ENCODE measurements around the gene ADRB2. TPM values are rescaled to one million over a fixed set of nuclear protein-coding genes. Genes with fewer than 3 reads are reported as not detected.

ADRB2 gene
- total and polyA plus RNA-seq, 4 donors = 1.2 to 7.6 (median 3.8) TPM

DNA sequence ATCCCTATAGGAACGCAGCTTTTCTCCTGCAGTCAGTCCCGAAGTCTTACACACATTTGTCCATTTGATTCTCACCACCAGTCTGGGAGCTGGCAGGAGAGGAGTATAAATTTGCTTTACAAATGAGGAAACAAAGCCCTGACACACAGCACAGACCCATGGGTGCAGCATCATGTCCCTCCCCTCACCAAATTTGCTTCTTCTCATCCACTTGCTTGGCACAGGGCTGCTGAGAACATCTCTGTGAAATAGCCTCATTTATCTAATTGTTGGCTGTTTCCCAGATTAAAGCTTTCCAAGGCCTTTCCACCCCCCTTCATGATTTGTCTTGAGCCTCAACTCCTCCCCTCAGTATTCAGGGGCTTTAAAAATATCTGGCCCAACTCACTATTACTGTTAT, 11.3 kb upstream of the ADRB2 start:
- Histone ChIP-seq H3K27me3 (ENCODE audit: control insufficient read depth in 4 of 4, insufficient read depth in 4 of 4, low read length in 3 of 4) (no peaks in the 10 kb centered on the region), H3K36me3 (ENCODE audit: control insufficient read depth in 4 of 4, insufficient read depth in 3 of 4, low read depth in 1 of 4, low read length in 3 of 4) (no peaks in the 10 kb centered on the region), H3K9ac (ENCODE audit: low read depth in 1 of 2, low read length in 2 of 2) (no peak overlapping the region), H3K27ac (ENCODE audit: low read depth in 1 of 2, low read length in 2 of 2) (no peak overlapping the region), H3K9me3 (ENCODE audit: control insufficient read depth in 4 of 4, low read length in 3 of 4) (no peaks in the 10 kb centered on the region), H3K4me3 (ENCODE audit: low read depth in 1 of 3, low read length in 3 of 3) (no peak overlapping the region), H3K4me1 (ENCODE audit: control insufficient read depth in 4 of 4, insufficient read depth in 4 of 4, low read length in 3 of 4) (peaks cover 0 to 2% (median under 1%) of the 10 kb centered on the region in 4 donors)
- 94% methylated on average over 2 of the region's 2 CpGs for WGBS
- no peak for TF ChIP-seq EGR1 (IDR thresholded peaks at IDR 0.05; ENCODE audit: low read depth in 2 of 2)
- TF ChIP-seq RXRA (IDR thresholded peaks at IDR 0.05) = no peak
- no peak for TF ChIP-seq YY1 (IDR thresholded peaks at IDR 0.05)
- no peak for TF ChIP-seq JUND (IDR thresholded peaks at IDR 0.05)
- TF ChIP-seq HNF4G (IDR thresholded peaks at IDR 0.05) = no peak
- TF ChIP-seq SP1 (IDR thresholded peaks at IDR 0.05) = no peak
- no peak for TF ChIP-seq FOXA2 (IDR thresholded peaks at IDR 0.05)
- no peak for TF ChIP-seq TAF1 (conservative IDR thresholded peaks at IDR 0.05)
- TF ChIP-seq REST (IDR thresholded peaks at IDR 0.05) = no peak
- TF ChIP-seq NR2F2 (IDR thresholded peaks at IDR 0.05) = no peak
- no peak for TF ChIP-seq GABPA (IDR thresholded peaks at IDR 0.05 in 1 of 2, conservative IDR thresholded peaks at IDR 0.05 in 1 of 2)
- TF ChIP-seq, protein P1, sequence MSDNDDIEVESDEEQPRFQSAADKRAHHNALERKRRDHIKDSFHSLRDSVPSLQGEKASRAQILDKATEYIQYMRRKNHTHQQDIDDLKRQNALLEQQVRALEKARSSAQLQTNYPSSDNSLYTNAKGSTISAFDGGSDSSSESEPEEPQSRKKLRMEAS (IDR thresholded peaks at IDR 0.05) = no peak
- TF ChIP-seq, protein P2, sequence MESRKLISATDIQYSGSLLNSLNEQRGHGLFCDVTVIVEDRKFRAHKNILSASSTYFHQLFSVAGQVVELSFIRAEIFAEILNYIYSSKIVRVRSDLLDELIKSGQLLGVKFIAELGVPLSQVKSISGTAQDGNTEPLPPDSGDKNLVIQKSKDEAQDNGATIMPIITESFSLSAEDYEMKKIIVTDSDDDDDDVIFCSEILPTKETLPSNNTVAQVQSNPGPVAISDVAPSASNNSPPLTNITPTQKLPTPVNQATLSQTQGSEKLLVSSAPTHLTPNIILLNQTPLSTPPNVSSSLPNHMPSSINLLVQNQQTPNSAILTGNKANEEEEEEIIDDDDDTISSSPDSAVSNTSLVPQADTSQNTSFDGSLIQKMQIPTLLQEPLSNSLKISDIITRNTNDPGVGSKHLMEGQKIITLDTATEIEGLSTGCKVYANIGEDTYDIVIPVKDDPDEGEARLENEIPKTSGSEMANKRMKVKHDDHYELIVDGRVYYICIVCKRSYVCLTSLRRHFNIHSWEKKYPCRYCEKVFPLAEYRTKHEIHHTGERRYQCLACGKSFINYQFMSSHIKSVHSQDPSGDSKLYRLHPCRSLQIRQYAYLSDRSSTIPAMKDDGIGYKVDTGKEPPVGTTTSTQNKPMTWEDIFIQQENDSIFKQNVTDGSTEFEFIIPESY (IDR thresholded peaks at IDR 0.05) = no peak
- no peak for TF ChIP-seq ATF3 (IDR thresholded peaks at IDR 0.05)
- DNase-seq (ENCODE audit: low spot score) = no peak

DNA sequence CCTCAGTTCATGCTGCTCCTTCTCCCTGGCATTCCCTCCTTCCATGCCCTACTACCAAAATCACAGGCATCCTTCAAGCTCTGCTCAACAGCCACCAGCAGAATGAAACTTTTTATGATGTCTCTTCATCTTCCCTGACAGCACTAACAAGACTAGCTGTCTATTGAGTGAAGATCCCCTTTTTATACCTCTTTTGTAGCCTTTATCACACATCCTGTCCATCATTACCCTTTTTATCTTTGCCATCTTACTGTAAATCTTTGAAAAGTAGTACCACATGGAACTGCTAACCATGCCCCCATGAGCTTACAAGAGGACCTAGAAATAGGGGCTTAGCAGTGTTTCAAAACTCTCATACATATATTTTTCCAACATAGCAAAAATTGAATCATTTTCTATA, 10.8 kb upstream of the ADRB2 start:
- Histone ChIP-seq H3K27me3 (ENCODE audit: control insufficient read depth in 4 of 4, insufficient read depth in 4 of 4, low read length in 3 of 4) (no peaks in the 10 kb centered on the region), H3K27ac (ENCODE audit: low read depth in 1 of 2, low read length in 2 of 2) (no peak overlapping the region), H3K36me3 (ENCODE audit: control insufficient read depth in 4 of 4, insufficient read depth in 3 of 4, low read depth in 1 of 4, low read length in 3 of 4) (no peaks in the 10 kb centered on the region), H3K4me1 (ENCODE audit: control insufficient read depth in 4 of 4, insufficient read depth in 4 of 4, low read length in 3 of 4) (peaks cover 0 to 2% (median 0%) of the 10 kb centered on the region in 4 donors), H3K9me3 (ENCODE audit: control insufficient read depth in 4 of 4, low read length in 3 of 4) (no peaks in the 10 kb centered on the region), H3K9ac (ENCODE audit: low read depth in 1 of 2, low read length in 2 of 2) (no peak overlapping the region), H3K4me3 (ENCODE audit: low read depth in 1 of 3, low read length in 3 of 3) (no peak overlapping the region)
- DNase-seq (ENCODE audit: low spot score) = no peak
- TF ChIP-seq GABPA (IDR thresholded peaks at IDR 0.05 in 1 of 2, conservative IDR thresholded peaks at IDR 0.05 in 1 of 2) (no peak), TAF1 (conservative IDR thresholded peaks at IDR 0.05) (no peak), HNF4G (IDR thresholded peaks at IDR 0.05) (no peak), YY1 (IDR thresholded peaks at IDR 0.05) (no peak), JUND (IDR thresholded peaks at IDR 0.05) (no peak), RXRA (IDR thresholded peaks at IDR 0.05) (no peak), FOXA2 (IDR thresholded peaks at IDR 0.05) (no peak), ATF3 (IDR thresholded peaks at IDR 0.05) (no peak), EGR1 (IDR thresholded peaks at IDR 0.05; ENCODE audit: low read depth in 2 of 2) (no peak), NR2F2 (IDR thresholded peaks at IDR 0.05) (no peak), CTCF (IDR thresholded peaks at IDR 0.05; ENCODE audit: low read depth, low read length, missing input control) (no peak), HNF4A (conservative IDR thresholded peaks at IDR 0.05) (no peak)
- TF ChIP-seq, protein P1 (IDR thresholded peaks at IDR 0.05) = no peak
- TF ChIP-seq, protein P2 (IDR thresholded peaks at IDR 0.05) = no peak

All from liver (tissue), 9 donors.